ENCODE measurements around the gene PWWP2B. TPM values are rescaled to one million over a fixed set of nuclear protein-coding genes. Genes with fewer than 3 reads are reported as not detected.

PWWP2B gene
- total and polyA plus RNA-seq, 10 of the 15 experiments (the other 5 are each of a cell fraction or from before 2014, with no cell fraction given) = 0.04 to 0.87 (median 0.35) TPM; not detected in 4

GRCh38 chr10:132347211-132347930, 49.6 kb upstream of the PWWP2B start:
- POLR2A ChIA-PET = no interaction called here
- no TSS peak for BruUV-seq (replicated peaks)
- Histone ChIP-seq H3K36me3 (ENCODE audit: control insufficient read depth in 2 of 2, insufficient read depth in 2 of 2, low read length in 1 of 2) (no peaks in the 10 kb centered on the region), H3K9ac (ENCODE audit: control insufficient read depth, insufficient read depth, low read length) (no peak overlapping the region), H3K4me1 (ENCODE audit: control insufficient read depth, insufficient read depth, low read length) (no peaks in the 10 kb centered on the region), H3K79me2 (ENCODE audit: control insufficient read depth, insufficient read depth, low read length) (no peaks in the 10 kb centered on the region), H3K9me3 (replicated peaks; ENCODE audit: control insufficient read depth, insufficient read depth, low read length) (no peaks in the 10 kb centered on the region), H3K27me3 (replicated peaks in 1 of 2; ENCODE audit: control insufficient read depth in 2 of 2, insufficient read depth in 2 of 2, low read length in 1 of 2) (no peaks in the 10 kb centered on the region), H3K27ac (ENCODE audit: control insufficient read depth, insufficient read depth) (no peak overlapping the region), H3K4me3 (no peak overlapping the region), H2AFZ (ENCODE audit: control insufficient read depth, low read depth, low read length) (no peak overlapping the region), H3K4me2 (ENCODE audit: control insufficient read depth, insufficient read depth) (no peak overlapping the region), H4K20me1 (ENCODE audit: control insufficient read depth, insufficient read depth) (no peaks in the 10 kb centered on the region)
- TF ChIP-seq EP300 (IDR thresholded peaks at IDR 0.05; ENCODE audit: borderline replicate concordance in 1 of 2, control insufficient read depth in 1 of 2, low read depth in 2 of 2, low read length in 2 of 2) = no peak
- TF ChIP-seq NRF1 (conservative IDR thresholded peaks at IDR 0.05; ENCODE audit: low read depth, low read length) = no peak
- TF ChIP-seq DPF2 (IDR thresholded peaks at IDR 0.05) = no peak
- RAD21 ChIA-PET (ENCODE audit: unreplicated experiment) = no interaction called here
- DNase-seq (ENCODE audit: low read depth, low spot score) (no peak), FAIRE-seq (no peak), ATAC-seq (no peak)
- 68% methylated on average over 22 of the region's 23 CpGs for WGBS (ENCODE audit: insufficient coverage, insufficient replicate concordance, low lambda C conversion rate, missing lambda C conversion rate)
- in situ Hi-C loops (cut with MboI) = loop anchor here (5.0 kb wide), 1 partner anchor 125 kb away; no protein-coding TSS in a partner anchor
- CTCF ChIA-PET = no interaction called here
- intact Hi-C loops (cut with micrococcal nuclease; ENCODE audit: unreplicated experiment) = no loop called here
- SMC1A ChIA-PET (ENCODE audit: uncharacterized antibody, unreplicated experiment) = no interaction called here

- BruUV-seq (replicated peaks) = no TSS peak
- POLR2A ChIA-PET = no interaction called here
- H3K79me2 ChIP-seq (ENCODE audit: control insufficient read depth, insufficient read depth, low read length) = no peaks in the 10 kb centered on the region
- no peaks in the 10 kb centered on the region for H3K36me3 ChIP-seq (ENCODE audit: control insufficient read depth in 2 of 2, insufficient read depth in 2 of 2, low read length in 1 of 2)
- no peaks in the 10 kb centered on the region for H3K9me3 ChIP-seq (replicated peaks; ENCODE audit: control insufficient read depth, insufficient read depth, low read length)
- 87% methylated on average over 13 of the region's 13 CpGs for WGBS (ENCODE audit: insufficient coverage, insufficient replicate concordance, low lambda C conversion rate, missing lambda C conversion rate)
- CTCF ChIA-PET = interaction anchor here (0.6 kb wide), 1 partner anchor 27 kb away, joined by 3 read pairs; no protein-coding TSS in a partner anchor
- FAIRE-seq (no peak), ATAC-seq (no peak), DNase-seq (ENCODE audit: low read depth, low spot score) (no peak)
- H2AFZ ChIP-seq (ENCODE audit: control insufficient read depth, low read depth, low read length) = no peak overlapping the region
- no peaks in the 10 kb centered on the region for H3K27me3 ChIP-seq (replicated peaks in 1 of 2; ENCODE audit: control insufficient read depth in 2 of 2, insufficient read depth in 2 of 2, low read length in 1 of 2)
- intact Hi-C loops (cut with micrococcal nuclease; ENCODE audit: unreplicated experiment) (no loop called here), in situ Hi-C loops (cut with MboI) (loop anchor here (5.0 kb wide), 1 partner anchor 126 kb away; no protein-coding TSS in a partner anchor)
- H3K9ac ChIP-seq (ENCODE audit: control insufficient read depth, insufficient read depth, low read length) = no peak overlapping the region
- no peak overlapping the region for H3K4me3 ChIP-seq
- H3K4me1 ChIP-seq (ENCODE audit: control insufficient read depth, insufficient read depth, low read length) = no peaks in the 10 kb centered on the region
- SMC1A ChIA-PET (ENCODE audit: uncharacterized antibody, unreplicated experiment) = no interaction called here
- no peaks in the 10 kb centered on the region for H4K20me1 ChIP-seq (ENCODE audit: control insufficient read depth, insufficient read depth)
- no peak for TF ChIP-seq IRF5 (IDR thresholded peaks at IDR 0.05; ENCODE audit: borderline replicate concordance)
- RAD21 ChIA-PET (ENCODE audit: unreplicated experiment) = no interaction called here
- H3K4me2 ChIP-seq (ENCODE audit: control insufficient read depth, insufficient read depth) = no peak overlapping the region
- H3K27ac ChIP-seq (ENCODE audit: control insufficient read depth, insufficient read depth) = no peak overlapping the region
Observed at GRCh38 chr10:132347931-132348267, 49.1 kb upstream of the PWWP2B start.
